ENCODE results near the gene LRMDA.
A peak's percentile ranks its signal among the peaks of the same experiment; 100 is the strongest.

The LRMDA gene

GRCh38 chr10:75657351-75657750, 225.9 kb downstream of the LRMDA start:
- no peak for TF ChIP-seq ZNF26 (tag by site-specific recombination; IDR thresholded peaks at IDR 0.05)
- TF ChIP-seq, protein P1, sequence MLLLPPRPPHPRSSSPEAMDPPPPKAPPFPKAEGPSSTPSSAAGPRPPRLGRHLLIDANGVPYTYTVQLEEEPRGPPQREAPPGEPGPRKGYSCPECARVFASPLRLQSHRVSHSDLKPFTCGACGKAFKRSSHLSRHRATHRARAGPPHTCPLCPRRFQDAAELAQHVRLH (tag by site-specific recombination; IDR thresholded peaks at IDR 0.05): 0 out of 2 replicates have a peak, but pooled peaks have one; percentile 50
- Histone ChIP-seq H3K36me3 (ENCODE audit: control insufficient read depth in 2 of 2, insufficient read depth in 1 of 2, low read length in 2 of 2) (no peaks in the 10 kb centered on the region), H3K4me1 (ENCODE audit: control insufficient read depth, insufficient read depth, low read length) (no peaks in the 10 kb centered on the region), H3K9me3 (ENCODE audit: control insufficient read depth, insufficient read depth, low read depth, low read length) (no peaks in the 10 kb centered on the region), H3K4me3 (ENCODE audit: low read depth, low read length) (no peak overlapping the region), H3K27ac (ENCODE audit: extremely low read depth, low read depth, low read length) (no peak overlapping the region)
- ChIA-PET POLR2A (no interaction called here), CTCF (interaction anchor here (0.7 kb wide), 1 partner anchor 137 kb away, joined by 3 read pairs; no protein-coding TSS in a partner anchor)

- H3K36me3 ChIP-seq (ENCODE audit: control insufficient read depth in 2 of 2, insufficient read depth in 1 of 2, low read length in 2 of 2): no peaks in the 10 kb centered on the region
- no peak overlapping the region for H3K27ac ChIP-seq (ENCODE audit: extremely low read depth, low read depth, low read length)
- no peaks in the 10 kb centered on the region for H3K9me3 ChIP-seq (ENCODE audit: control insufficient read depth, insufficient read depth, low read depth, low read length)
- TF ChIP-seq ZNF473 (tag by site-specific recombination; IDR thresholded peaks at IDR 0.05): no peak
- no peak for TF ChIP-seq ZNF549 (tag by site-specific recombination; IDR thresholded peaks at IDR 0.05)
- TF ChIP-seq, protein P2, sequence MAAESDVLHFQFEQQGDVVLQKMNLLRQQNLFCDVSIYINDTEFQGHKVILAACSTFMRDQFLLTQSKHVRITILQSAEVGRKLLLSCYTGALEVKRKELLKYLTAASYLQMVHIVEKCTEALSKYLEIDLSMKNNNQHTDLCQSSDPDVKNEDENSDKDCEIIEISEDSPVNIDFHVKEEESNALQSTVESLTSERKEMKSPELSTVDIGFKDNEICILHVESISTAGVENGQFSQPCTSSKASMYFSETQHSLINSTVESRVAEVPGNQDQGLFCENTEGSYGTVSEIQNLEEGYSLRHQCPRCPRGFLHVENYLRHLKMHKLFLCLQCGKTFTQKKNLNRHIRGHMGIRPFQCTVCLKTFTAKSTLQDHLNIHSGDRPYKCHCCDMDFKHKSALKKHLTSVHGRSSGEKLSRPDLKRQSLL (tag by site-specific recombination; IDR thresholded peaks at IDR 0.05): no peak
- no peak for TF ChIP-seq ZNF214 (tag by site-specific recombination; IDR thresholded peaks at IDR 0.05; ENCODE audit: borderline replicate concordance)
- TF ChIP-seq HOXC10 (CRISPR knock-in tag; IDR thresholded peaks at IDR 0.05): no peak
- no peak for TF ChIP-seq ZNF600 (tag by site-specific recombination; IDR thresholded peaks at IDR 0.05)
- TF ChIP-seq RBAK (tag by site-specific recombination; IDR thresholded peaks at IDR 0.05): no peak
- TF ChIP-seq ZBTB1 (tag by site-specific recombination; IDR thresholded peaks at IDR 0.05): no peak
- no peak for TF ChIP-seq TRIM28 (IDR thresholded peaks at IDR 0.05; ENCODE audit: borderline replicate concordance, low read length)
- TF ChIP-seq KLF8 (tag by site-specific recombination; IDR thresholded peaks at IDR 0.05): no peak
- no peak for TF ChIP-seq ZNF174 (tag by site-specific recombination; IDR thresholded peaks at IDR 0.05)
- no peak for TF ChIP-seq ZNF692 (tag by site-specific recombination; IDR thresholded peaks at IDR 0.05)
- ChIA-PET POLR2A (no interaction called here), CTCF (no interaction called here)
- H3K4me3 ChIP-seq (ENCODE audit: low read depth, low read length): no peak overlapping the region
- no peaks in the 10 kb centered on the region for H3K4me1 ChIP-seq (ENCODE audit: control insufficient read depth, insufficient read depth, low read length)
These were observed 226.6 kb downstream of the LRMDA start for GRCh38 chr10:75658036-75658435.

GRCh38 chr10:75658496-75658895, 227.1 kb downstream of the LRMDA start:
- H3K4me1 ChIP-seq (ENCODE audit: control insufficient read depth, insufficient read depth, low read length): no peaks in the 10 kb centered on the region
- no peak overlapping the region for H3K27ac ChIP-seq (ENCODE audit: extremely low read depth, low read depth, low read length)
- no peak overlapping the region for H3K4me3 ChIP-seq (ENCODE audit: low read depth, low read length)
- TF ChIP-seq HOXD13 (CRISPR knock-in tag; IDR thresholded peaks at IDR 0.05; ENCODE audit: borderline replicate concordance): no peak
- no peak for TF ChIP-seq ZNF214 (tag by site-specific recombination; IDR thresholded peaks at IDR 0.05; ENCODE audit: borderline replicate concordance)
- POLR2A ChIA-PET: no interaction called here
- H3K9me3 ChIP-seq (ENCODE audit: control insufficient read depth, insufficient read depth, low read depth, low read length): no peaks in the 10 kb centered on the region
- H3K36me3 ChIP-seq (ENCODE audit: control insufficient read depth in 2 of 2, insufficient read depth in 1 of 2, low read length in 2 of 2): no peaks in the 10 kb centered on the region
- CTCF ChIA-PET: no interaction called here

DNA sequence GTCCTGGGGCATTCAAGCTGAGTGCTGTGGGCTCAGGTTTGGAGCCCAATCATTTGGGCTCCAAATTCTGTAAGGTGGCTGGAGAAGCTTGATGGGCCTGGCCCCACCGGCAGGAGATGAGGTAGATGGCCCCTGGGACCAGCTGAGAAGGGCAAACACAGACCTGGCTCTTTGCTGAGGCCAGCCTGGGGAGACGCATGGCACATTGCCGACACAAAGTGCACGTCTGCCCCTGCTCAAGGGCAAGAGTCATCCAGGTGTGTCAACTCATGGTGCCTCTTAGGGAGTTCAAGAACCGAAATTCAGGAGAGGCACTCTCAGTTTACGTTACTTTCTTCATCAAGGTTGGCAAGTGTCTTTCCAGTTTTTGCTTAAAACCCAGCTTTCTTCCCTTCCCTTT, 227.5 kb downstream of the LRMDA start:
- H3K9me3 ChIP-seq (ENCODE audit: control insufficient read depth, insufficient read depth, low read depth, low read length): no peaks in the 10 kb centered on the region
- ChIA-PET POLR2A (no interaction called here), CTCF (no interaction called here)
- no peak overlapping the region for H3K4me3 ChIP-seq (ENCODE audit: low read depth, low read length)
- H3K4me1 ChIP-seq (ENCODE audit: control insufficient read depth, insufficient read depth, low read length): no peaks in the 10 kb centered on the region
- H3K36me3 ChIP-seq (ENCODE audit: control insufficient read depth in 2 of 2, insufficient read depth in 1 of 2, low read length in 2 of 2): no peaks in the 10 kb centered on the region
- no peak overlapping the region for H3K27ac ChIP-seq (ENCODE audit: extremely low read depth, low read depth, low read length)
- TF ChIP-seq, protein P1 (tag by site-specific recombination; IDR thresholded peaks at IDR 0.05): no peak
- TF ChIP-seq, protein P3, sequence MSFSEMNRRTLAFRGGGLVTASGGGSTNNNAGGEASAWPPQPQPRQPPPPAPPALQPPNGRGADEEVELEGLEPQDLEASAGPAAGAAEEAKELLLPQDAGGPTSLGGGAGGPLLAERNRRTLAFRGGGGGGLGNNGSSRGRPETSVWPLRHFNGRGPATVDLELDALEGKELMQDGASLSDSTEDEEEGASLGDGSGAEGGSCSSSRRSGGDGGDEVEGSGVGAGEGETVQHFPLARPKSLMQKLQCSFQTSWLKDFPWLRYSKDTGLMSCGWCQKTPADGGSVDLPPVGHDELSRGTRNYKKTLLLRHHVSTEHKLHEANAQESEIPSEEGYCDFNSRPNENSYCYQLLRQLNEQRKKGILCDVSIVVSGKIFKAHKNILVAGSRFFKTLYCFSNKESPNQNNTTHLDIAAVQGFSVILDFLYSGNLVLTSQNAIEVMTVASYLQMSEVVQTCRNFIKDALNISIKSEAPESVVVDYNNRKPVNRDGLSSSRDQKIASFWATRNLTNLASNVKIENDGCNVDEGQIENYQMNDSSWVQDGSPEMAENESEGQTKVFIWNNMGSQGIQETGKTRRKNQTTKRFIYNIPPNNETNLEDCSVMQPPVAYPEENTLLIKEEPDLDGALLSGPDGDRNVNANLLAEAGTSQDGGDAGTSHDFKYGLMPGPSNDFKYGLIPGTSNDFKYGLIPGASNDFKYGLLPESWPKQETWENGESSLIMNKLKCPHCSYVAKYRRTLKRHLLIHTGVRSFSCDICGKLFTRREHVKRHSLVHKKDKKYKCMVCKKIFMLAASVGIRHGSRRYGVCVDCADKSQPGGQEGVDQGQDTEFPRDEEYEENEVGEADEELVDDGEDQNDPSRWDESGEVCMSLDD (tag by site-specific recombination; IDR thresholded peaks at IDR 0.05): no peak
- no peak for TF ChIP-seq ZNF274 (IDR thresholded peaks at IDR 0.05; ENCODE audit: low read length)
- TF ChIP-seq ZNF274 (tag by site-specific recombination; IDR thresholded peaks at IDR 0.05; ENCODE audit: borderline replicate concordance): no peak
- no peak for TF ChIP-seq MEIS1 (CRISPR knock-in tag; IDR thresholded peaks at IDR 0.05; ENCODE audit: borderline replicate concordance)
- TF ChIP-seq ZNF19 (tag by site-specific recombination; IDR thresholded peaks at IDR 0.05; ENCODE audit: low read depth): no peak
- TF ChIP-seq ZNF311 (tag by site-specific recombination; IDR thresholded peaks at IDR 0.05; ENCODE audit: borderline replicate concordance): no peak
- TF ChIP-seq ZNF169 (tag by site-specific recombination; IDR thresholded peaks at IDR 0.05): no peak
